ENCODE data around the gene OR1E1.
A peak's percentile ranks its signal among the peaks of the same experiment; 100 is the strongest.
"Not testable (repeated sequence)": the region's sequence is repeated elsewhere in the genome, so short reads cannot be mapped to it uniquely, and the experiment has no call there.

Gene OR1E1, protein sequence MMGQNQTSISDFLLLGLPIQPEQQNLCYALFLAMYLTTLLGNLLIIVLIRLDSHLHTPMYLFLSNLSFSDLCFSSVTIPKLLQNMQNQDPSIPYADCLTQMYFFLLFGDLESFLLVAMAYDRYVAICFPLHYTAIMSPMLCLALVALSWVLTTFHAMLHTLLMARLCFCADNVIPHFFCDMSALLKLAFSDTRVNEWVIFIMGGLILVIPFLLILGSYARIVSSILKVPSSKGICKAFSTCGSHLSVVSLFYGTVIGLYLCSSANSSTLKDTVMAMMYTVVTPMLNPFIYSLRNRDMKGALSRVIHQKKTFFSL
- total RNA-seq = 0 to 0.07 (median 0) reads per million in 18 experiments

DNA sequence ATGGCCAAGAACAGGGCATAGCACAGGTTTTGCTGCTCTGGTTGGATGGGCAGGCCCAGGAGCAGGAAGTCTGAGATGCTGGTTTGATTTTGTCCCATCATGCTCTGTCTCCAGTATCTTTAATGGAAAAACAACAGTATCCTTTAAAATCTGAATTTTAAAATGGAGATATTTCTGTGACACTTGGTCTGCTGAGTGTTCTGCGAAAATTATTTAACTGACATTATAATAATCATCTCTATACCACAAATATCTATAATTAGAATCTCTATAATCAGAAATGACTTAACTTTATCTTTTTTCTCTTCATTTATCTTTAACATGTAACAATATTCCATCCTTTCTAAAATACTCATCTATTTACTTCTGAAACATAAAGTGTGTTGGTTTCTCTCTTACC is at the start of gene OR1E1:
OR1E1 (minus strand) TSS at position 101 of the 400 bp plus-strand sequence; CDS start at position 101, 0 bp downstream.
- no peak for DNase-seq

DNA sequence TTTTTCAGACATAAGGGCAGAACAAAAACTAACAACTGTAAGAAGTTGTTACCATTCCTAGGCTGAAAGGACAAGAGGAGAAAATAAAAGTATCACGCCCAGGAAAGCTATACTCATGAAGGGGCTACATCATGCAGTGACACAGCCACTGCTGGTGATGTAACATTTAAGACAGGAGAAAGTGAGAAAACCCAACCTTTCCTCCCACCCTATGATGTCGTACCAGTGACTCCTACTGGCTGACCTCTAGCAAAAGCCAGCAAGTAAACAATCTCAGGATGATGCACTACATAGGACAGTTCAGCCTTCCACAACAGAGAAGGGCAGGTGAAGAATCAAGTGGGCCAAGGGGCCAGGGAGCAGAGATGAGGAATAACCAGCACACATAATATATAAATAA is 49.4 kb upstream of the OR1E1 start:
- DNase-seq = peak; percentile 18 to 25

DNA sequence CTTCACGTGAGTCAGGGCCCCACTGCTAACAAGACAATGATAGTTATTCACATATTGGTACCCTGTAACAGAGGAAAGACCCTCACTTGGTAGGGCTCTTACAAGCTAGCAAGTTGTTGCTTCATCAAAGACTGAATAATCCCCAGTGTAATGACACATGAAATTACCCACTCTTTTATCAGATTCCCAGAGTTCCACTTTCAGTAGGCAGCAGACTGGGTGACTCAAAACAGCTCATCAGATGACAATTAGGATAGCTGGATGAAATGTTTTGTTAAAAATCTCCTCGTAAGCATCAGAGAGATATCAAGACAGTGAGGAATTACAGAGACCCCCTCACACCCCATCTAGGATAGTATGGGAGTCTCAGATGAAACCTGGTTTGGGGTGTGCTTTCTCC is 42.2 kb upstream of the OR1E1 start:
- DNase-seq = no peak

DNA sequence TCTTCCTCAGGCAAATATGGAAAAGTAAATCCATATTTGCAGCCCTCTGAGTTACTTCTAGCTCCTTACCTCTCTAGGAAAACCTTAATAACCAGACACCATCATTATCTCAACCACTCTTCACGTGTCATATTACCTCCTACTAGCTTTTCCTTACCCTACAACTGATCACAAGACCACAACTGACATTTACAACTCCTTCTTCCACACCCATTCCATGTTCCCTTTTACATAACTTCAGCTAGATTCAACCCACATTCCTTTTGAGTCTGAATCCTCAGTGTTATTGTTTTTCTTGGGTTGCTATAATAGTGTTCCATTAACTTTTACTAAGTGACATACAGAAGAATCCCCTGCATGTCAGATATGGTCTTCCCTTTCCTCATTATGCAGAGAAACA is 40.2 kb upstream of the OR1E1 start:
- DNase-seq = no peak

DNA sequence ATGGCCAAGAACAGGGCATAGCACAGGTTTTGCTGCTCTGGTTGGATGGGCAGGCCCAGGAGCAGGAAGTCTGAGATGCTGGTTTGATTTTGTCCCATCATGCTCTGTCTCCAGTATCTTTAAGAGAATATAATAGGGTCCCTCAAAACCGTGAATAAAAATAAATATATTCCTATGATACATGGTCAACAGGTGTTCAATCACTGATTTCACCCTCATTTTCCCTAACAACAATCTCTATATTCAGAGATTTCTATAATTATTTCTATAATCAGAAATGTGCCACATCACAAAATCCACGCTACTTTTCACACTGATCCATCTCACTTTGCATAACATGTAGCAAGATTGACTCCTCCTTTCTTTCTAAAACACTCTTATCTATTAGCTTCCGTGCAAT is 35.5 kb upstream of the OR1E1 start, which contains the start of gene OR1E2:
OR1E2 (minus strand) TSS at position 101 of the 400 bp plus-strand sequence; CDS start at position 101, 0 bp downstream.
- no peak for DNase-seq

DNA sequence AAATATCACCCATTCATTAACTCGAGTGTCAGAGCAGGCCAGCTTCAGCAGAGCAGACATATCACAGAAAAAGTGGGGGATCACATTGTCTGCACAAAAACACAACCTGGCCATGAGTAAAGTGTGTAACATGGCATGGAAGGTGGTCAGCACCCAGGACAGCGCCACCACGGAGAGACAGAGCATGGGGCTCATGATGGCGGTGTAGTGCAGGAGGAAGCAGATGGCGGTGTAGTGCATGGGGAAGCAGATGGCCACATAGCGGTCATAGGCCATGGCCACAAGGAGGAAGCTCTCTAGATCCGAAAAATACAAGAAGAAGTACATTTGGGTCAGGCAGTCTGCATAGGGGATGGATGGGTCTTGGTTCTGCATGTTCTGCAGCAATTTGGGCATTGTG is 35.0 kb upstream of the OR1E1 start:
- peak; percentile 54 to 74 for DNase-seq

DNA sequence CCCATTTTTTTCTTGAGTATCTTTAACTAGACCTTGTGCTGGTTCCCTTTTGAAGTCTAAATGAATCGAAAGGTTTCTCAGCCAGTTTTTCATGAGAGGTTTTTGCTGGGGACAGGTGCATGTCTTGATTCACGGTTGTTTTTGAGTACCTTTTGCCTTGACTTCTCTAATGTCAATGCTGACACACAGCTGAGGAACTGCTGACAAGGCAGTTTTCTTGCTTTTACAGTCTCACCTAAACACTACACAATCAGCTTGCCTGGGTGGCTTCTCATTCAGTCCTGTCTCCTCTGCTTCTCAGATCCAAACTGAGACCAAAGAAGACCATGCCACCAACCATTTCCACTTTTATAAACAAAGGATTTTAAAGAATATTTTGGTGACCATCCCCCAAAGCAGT is 20.0 kb upstream of the OR1E1 start:
- no peak for DNase-seq

DNA sequence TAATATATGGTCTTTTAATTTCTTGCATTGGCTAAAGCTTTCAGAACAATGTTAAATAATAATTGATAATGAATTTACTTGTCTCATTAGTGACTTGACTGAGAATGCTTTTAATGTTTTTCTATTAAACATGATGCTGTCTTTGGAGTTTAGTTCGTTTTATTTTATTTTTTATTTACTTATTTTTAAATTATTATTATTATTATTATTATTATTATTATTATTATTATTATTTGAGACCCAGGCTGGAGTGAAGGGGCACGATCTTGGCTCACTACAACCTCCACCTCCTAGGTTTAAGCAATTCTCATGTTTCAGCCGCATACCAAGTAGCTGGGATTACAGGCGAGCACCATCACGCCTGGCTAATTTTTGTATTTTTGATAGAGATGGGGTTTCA is 17.4 kb upstream of the OR1E1 start:
- no peak for DNase-seq

DNA sequence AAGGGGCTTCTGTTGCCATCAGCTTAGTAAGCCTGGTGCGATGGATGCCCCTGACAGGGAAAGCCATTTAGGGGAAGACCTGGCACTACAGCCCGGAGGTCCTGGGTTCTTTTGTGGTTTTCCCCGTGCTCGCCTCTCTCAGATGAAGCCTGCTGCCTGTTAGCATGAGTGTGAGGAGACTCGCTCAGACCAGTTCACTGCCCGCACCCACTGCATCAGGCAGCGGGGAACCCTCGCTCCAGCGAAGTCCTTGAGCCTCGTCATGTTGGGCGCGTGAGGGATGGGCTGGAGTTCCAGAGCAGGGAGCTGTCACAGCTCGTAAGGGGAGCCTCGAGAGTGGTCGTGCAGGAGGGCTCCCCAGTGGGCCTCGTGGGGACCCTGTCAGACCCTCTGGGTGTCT is 14.0 kb upstream of the OR1E1 start:
- DNase-seq = not testable (repeated sequence)

DNA sequence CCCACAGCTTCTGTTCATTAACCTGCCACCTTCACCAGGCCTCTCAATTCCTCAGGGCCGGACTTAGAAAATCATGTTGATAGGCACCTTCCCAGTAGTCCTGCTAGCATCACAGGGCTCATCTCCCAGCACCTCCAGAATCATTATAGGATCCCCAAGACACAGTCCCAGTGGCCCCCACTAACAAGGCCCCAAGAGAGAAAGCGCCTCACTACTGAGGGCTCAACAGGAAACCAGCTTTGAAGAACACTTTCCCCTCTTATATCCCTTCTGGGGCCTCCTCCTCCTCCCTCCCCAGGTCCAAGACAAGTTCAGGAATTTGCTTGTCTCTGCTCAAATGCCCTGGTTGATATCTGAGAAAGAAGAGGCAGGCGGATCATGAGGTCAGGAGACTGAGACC is 12.9 kb upstream of the OR1E1 start, which contains the start of gene OR3A3:
OR3A3 (plus strand) TSS at position 301 of the 400 bp plus-strand sequence.
- DNase-seq = no peak

DNA sequence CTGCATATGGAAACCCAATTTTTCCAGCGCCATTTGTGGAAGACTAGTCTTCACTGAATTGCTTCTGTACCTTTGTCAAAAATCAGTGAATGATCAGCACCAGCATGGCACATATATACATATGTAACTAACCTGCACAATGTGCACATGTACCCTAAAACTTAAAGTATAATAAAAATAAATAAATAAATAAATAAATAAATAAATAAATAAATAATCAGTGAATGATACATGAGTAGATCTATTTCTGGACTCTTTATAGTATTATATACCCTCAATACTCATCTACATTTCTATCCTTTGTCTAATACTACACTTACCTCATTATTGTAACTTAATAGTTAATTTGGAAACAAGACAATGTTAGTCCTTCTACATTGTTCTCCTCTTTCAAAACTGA is 5.6 kb upstream of the OR1E1 start:
- not testable (repeated sequence) for DNase-seq

DNA sequence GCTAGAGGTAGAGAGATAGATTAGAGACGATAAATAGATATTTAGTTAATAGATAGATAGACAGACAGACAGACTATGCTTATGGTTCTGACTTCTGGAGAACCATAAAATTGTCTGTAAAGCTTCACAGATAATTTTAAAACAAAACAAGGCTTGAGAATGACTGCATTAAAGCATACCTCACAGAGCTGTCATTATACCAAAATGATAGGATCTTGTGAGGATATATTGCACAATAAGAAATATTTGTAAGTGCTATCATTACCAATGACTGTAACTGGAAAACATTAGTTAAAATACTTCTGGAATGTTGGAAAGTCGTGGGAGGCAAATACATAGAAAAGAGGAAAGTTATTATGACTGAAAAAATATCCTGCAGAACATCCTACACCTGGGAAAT is 3.6 kb upstream of the OR1E1 start:
- DNase-seq = no peak

DNA sequence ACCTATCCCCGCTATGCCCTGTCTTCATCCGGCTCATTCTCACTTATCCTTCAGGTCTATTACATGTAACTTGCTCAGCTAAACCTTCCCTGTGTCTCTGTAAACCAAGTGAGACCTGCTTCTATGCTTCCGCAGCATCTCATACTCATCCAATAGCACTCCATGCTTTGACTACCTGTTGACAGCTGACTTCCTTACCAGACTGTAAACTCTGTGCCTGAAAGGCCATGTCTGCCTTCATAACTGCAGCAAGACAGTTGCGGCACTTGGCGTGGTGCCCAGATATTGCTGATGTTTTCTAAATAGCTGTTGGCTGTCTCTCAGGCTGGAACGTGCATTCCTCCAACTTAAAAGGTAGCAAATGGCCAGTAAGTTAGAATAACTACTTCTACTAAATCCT is 1.8 kb upstream of the OR1E1 start:
- no peak for DNase-seq

DNA sequence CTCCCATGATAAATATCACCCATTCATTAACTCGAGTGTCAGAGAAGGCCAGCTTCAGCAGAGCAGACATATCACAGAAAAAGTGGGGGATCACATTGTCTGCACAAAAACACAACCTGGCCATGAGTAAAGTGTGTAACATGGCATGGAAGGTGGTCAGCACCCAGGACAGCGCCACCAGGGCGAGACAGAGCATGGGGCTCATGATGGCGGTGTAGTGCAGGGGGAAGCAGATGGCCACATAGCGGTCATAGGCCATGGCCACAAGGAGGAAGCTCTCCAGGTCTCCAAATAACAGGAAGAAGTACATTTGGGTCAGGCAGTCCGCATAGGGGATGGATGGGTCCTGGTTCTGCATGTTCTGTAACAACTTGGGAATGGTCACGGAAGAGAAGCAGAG is 409 bp downstream of the OR1E1 start:
- peak in 1 of 2 donors; percentile 25 for DNase-seq

DNA sequence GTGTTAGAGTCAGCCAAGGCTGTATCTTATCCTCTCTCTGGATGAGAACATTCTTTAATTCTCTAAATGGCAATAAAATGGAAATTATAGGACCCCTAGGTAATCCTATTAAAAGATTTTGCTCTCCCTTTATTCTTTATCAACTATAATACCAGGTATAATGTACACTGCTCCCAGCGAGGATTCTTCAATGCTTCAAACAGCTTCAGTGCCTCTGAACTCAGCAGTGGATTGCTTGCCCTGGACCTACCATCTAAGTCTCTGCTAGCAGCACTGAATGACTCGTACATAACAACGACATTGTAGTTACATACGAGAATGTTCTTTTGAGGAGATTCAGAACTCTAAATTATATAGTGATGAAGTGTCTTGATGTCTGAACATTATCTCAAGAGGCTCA is 8.4 kb downstream of the OR1E1 start:
- DNase-seq = no peak

DNA sequence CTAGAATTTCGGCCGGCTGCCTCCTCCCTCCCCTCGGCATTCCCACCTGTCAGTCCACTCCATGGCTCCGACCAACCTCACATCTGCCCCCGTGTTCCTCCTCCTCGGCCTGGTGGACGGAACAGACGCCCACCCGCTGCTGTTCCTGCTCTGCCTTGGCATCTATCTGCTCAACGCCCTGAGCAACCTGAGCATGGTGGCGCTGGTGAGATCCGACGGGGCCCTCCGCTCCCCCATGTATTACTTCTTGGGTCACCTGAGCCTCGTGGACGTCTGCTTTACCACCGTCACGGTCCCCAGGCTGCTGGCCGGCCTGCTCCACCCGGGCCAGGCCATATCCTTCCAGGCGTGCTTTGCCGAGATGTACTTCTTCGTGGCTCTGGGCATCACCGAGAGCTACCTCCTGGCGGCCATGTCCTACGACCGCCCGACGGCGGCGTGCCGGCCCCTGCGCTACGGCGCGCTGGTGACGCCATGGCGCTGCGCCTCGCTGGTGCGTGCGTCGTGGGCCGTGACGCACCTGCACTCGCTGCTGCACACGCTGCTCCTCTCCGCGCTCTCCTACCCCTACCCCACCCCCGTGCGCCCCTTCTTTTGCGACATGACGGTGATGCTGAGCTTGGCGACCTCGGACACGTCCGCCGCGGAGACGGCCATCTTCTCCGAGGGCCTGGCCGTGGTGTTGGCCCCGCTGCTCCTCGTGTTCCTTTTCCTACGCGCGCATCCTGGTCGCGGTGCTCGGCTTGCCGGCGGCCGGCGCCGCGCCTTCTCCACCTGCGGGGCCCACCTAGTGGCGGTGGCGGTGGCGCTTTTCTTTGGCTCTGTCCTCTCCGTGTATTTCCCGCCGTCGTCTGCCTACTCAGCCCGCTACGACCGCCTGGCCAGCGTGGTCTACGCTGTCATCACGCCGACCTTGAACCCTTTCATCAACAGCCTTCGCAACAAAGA is 12.1 kb downstream of the OR1E1 start, which contains the start of gene OR3A2:
OR3A2 (minus strand) TSS at position 440 of the 948 bp plus-strand sequence.
- no peak for DNase-seq

DNA sequence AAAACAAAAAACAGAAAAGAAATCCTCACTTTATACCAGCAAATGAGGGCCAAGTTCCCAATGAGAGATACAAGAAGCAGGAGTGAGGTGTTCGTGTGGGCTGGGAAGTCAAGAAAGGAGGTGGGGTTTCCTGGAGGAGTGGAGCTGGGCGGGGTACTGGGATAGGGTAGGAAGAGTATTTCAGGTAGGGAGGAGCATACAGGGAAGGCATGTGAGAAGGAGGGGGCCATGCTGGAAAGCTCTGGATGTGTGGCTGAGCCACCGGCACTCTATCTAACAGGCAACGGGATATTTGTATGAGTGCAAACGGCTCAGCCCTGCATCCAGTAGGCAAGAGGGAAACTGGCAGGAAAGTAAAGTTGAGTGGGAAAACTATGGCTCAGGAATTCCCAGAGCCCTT is 16.3 kb downstream of the OR1E1 start:
- DNase-seq = no peak

DNA sequence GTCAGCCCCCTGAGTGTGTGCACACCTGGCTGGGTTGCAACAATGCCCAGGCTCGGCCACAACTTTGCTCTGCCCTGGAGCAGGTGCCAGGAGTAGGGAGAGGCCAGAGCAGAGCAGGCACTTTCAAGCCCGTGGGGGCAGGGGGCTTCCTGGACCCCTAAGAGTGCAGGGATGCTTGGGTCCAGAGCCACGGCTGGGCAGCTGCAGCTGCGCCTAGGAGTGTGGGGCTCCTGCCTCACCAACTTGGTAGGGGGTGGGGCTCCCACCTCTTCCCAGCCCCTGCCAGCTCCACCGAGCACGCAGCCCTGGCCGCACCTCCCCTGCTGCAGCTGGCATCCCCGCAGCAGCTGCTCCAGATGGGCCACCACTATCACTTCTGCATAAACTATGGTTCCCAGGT is 19.9 kb downstream of the OR1E1 start:
- DNase-seq = no peak

DNA sequence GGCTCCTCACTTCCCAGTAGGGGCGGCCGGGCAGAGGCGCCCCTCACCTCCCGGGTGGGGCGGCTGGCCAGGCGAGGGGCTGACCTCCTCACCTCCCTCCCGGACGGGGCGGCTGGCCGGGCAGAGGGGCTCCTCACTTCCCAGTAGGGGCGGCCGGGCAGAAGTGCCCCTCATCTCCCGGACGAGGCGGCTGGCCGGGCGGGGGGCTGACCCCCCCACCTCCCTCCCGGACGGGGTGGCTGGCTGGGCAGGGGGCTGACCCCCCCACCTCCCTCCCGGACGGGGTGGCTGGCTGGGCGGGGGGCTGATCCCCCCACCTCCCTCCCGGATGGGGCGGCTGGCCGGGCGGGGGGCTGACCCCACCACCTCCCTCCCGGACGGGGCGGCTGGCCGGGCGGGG is 27.0 kb downstream of the OR1E1 start:
- not testable (repeated sequence) for DNase-seq

All from inflammatory macrophage (primary cell).